ENCODE results near the gene SLC22A31.

The SLC22A31 gene

DNA sequence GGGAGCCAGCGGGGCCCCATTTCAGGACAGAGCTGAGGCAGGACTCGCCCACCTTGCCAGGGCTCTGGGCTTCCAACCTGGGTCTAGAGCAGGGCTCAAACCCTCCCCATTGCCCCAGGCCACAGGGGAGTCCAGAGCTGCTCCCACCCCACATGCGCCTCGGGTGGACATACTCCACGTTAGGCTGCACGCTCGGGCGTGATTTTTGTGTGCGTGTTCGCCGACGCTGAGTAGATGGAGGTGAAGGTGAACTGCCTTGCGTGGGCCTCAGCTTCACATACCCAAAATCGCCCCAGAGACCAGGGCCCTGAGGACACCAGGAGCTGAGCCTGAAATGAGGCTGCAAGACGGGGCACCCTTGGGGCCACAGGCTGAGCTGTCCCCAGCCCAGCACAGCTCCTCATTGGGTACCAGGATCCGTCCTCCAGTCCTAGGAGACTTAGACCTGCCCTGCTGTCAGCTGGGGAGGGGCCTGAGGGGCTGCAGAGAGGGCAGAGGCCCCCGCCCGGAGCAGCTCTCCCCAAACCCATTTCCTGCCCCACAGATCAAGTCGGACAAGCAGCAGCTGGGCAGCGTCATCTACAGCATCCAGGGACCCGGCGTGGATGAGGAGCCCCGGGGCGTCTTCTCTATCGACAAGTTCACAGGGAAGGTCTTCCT, 20.6 kb downstream of the SLC22A31 start:
- DNase-seq (ENCODE audit: low read depth in 3 of 3, low spot score in 1 of 3) = no peak

DNA sequence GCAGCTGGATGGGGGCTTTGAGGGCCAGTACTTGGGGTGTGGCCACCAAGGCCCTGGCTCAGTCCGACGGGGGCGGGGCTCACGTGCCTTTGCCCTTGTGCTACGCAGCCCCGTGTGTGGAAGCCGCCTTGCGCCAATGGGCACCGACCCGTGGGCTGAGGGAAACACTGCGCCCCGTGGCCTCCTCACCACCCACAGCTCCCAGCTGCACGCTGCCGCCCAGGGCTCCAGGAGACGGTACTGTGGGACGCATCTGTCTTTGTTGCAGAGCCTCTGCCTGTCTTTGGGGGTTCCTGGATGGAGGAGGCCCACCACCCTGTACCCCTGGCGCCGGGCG, 21.2 kb downstream of the SLC22A31 start:
- DNase-seq (ENCODE audit: low read depth in 3 of 3, low spot score in 1 of 3) = no peak

DNA sequence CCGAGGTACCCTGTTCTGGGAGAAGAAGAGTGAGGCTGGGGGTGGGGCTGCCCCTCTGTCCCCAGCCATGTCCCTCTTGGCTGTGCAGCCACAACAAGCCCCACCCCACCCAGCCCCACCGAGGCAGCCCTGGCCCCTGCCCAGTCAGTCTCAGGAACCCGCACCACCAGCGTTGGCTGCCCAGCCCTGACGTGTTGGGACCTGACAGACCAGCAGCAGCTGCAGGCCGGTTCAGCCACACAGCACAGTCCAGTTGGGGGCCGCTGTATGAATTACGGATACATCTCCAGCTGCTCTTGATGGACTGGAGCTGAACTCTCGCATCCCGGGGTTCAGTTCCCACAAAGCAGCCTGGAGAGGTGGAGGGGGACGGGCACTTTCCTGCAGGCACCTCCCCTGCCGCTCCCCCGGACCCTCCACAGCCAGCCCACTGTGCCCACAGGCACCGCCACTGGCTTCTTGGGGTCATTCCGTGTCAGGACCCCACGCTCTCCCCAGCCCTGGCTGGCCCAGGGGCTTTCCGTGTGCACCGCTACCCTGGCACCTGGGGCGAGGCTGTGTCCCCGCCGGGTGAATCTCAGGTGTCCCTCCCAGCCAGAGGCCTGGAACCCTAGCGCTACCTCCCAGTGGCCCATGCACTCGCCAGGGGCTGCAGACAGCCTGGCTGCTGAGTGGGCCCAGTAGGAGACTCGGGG, 21.7 kb downstream of the SLC22A31 start:
- DNase-seq (ENCODE audit: low read depth in 3 of 3, low spot score in 1 of 3) = no peak

DNA sequence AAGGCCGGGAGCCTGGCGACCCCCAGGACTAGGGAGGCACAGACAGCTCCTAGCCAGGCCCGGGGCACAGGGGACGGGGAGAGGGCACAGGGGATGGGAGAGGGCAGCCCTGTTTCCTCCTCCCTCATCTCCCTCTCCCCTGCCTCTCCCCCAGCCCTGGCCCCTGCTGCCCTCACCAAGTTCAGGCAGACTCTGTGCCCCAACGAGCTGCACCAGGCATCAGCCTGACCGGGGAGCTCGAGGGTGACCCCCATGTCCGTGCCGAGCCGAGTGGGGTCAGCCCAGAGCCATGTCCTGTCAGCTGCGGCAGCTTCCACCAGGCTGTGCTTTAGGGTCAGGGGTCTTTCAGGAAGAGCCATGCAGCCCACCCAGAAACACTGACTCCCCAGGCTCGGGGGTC, 22.8 kb downstream of the SLC22A31 start:
- no peak for DNase-seq (ENCODE audit: low read depth in 3 of 3, low spot score in 1 of 3)

DNA sequence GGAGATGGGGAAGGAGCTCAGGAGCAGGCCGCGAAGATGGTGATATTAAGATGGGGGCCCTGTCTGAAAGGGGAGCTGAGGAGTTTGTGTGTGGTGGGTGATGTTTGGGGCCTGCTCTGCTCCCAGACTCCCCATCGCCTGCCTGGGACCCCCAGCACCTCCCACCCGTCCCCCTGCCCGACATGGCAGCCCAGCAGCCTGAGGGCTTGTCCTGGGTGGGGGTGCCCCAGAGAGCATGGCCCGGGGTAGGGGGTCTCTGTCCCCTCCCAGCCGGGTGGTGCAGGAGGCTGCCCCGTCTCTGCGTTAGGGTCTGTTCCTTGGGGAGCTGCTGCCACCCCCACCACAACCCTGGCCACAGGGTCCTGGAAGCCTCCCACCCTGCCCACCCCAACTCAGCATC, 23.6 kb downstream of the SLC22A31 start:
- no peak for DNase-seq (ENCODE audit: low read depth in 3 of 3, low spot score in 1 of 3)

DNA sequence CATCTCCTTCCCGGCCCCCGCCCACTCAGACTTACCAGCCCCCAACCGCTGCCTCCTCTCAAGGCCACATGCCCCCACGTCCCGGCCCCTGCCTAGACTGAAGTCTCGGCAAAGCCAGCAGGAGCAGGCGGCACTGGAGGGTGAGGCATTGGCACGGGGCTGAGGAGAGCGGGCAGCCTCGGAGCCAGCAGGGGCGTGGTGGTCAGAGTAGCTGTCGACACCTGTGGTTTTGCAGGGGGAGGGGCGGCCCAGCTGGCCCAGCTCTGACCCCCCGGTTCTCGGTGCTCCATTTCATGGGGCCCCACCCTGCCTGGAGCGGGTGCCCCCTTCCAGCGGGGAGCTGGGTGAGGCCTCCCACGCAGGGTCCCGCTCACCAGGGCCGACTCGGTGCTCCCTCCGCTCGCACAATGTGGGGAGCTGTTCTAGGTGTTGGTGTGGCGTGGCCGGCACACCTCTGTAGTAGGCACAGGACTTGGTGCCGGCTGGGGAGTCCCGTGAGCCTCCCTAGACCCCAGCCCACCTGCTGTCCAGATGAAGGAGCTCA, 24.1 kb downstream of the SLC22A31 start:
- DNase-seq (ENCODE audit: low read depth in 3 of 3, low spot score in 1 of 3) = no peak

DNA sequence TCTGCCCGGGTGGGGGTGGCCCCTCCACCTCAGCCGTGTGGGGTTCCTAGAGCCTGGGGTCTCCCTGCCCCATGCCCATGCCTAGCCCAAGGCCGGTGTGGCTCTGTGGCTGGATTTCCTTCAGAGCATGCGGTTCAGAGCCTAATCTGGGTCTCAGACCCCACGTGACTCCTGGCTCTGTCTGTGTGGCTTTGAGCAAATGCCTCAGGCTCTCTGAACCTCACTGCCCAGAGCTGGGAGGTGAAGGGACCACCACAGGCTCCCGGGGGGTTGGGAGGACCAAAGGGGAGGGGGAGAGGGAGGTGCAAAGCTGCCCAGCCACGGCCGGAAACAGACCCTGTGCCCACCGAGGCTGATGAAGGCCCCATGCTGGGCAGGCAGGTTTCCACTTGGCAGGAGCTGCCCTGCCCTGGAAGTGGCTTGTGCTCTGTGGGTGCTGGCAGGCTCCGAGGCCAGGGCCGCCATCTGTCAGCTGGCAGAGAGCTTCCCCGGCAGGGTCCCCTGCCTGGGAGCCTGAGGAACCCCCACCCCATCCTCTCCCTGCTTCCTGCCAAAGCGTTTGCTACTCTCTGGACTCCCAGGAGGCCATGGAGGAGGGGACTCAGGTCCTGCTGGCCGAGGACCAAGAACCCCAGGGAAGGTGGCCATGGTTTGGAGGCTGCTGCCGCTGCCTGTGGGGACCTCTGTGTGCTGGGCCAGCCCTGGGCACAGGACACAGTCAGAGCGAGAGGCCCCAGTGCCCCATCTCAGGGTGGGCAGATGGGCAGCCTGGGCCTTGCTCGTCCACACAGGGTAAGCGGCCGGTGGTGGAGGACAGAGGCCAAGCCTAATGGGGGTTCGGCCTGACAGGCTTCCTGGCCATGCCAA, 24.8 kb downstream of the SLC22A31 start:
- DNase-seq (ENCODE audit: low read depth in 3 of 3, low spot score in 1 of 3) = no peak

DNA sequence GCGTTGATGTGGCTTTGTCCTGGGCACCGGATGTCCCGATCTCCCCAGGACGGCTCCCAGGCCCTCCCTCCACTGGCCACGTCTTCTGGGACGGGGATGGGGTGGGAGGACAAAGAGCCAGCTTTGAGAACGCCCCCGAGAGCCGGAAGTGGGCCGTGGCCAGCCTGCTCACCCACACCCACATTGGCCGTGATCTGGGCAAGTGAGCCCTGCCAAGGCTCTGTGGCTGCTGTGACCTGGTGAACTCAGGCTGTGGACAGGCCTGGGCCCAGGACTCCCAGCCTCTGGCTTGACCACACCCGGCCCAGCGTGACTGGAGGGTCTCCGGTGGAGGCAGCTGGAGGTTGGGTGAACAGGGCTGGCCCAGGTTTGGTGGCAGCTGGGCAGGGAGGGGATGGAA, 25.5 kb downstream of the SLC22A31 start:
- DNase-seq (ENCODE audit: low read depth in 3 of 3, low spot score in 1 of 3) = no peak

DNA sequence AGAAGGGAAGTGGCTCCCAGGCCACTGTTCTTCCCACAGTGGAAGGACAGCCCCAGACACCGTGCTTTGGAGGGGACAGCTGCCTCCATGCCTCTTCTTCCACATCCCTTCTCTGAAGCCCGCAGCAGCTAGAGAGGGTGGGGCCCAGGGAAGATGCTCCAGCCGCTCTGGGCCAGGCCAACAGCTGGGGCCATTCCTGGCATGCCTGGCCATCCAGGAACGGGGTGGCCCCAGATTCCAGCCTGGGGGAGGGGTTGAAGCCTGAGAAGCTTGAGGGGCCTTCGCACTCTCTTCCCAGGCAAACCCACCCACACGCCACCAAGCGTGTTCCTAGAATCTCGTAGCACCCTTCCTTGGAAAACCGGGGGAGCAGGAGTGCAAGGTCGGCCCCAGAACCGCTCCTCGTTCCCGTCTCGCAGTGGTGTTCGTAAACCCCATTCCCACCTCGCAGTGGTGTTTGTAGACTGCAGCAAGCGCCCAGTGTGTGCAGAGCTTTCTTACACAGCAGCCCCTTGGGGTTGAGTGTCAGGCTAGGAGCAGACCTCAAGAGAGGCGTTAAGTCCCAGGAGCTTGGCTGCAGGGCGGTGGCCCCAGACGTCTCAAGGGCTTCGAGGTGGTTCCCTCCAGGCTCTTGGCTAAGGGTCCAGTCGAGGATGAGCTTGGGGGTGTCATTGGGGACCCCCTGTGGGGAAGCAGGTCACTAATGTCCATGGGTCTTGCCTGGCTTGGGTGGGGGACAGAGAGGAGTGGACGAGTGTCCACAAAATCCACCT, 26.1 kb downstream of the SLC22A31 start:
- no peak for DNase-seq (ENCODE audit: low read depth in 3 of 3, low spot score in 1 of 3)

DNA sequence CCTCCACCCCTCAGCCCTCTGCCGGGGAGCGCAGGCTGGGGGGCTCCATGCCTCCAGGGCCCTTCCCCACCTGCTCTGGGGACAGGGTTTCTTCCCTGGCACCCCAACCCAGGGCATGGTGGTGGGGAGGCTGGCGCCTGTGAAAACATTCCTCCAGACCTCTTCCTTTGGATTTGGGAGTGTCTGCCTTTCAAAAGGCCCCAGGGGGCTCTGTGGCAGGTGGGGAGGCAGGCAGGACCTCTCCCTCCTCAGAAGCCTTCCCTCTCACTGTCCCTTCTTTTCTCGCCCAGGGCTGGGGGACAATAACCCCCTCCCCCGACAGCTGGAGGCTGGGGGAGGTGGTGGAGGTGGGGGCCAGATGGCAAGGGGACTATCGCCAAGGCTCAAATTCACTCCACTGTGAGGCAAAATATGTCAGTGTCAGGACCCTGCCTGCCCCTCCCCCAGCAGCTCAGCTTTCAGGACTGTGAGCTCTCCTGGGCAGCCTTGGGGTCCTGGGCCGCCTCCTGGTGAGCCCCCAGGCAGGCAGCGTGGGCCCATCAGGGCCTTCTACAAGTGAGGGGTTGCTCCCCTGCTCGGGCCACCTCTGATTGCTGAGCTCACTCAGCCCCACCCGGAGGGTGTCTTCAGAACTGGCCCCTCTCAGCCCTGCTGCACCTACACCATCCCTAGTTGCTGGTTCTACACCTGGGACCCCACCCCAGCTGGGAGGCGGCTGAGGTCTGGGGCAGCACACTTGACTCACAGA, 27.0 kb downstream of the SLC22A31 start:
- DNase-seq (ENCODE audit: low read depth in 3 of 3, low spot score in 1 of 3) = no peak

DNA sequence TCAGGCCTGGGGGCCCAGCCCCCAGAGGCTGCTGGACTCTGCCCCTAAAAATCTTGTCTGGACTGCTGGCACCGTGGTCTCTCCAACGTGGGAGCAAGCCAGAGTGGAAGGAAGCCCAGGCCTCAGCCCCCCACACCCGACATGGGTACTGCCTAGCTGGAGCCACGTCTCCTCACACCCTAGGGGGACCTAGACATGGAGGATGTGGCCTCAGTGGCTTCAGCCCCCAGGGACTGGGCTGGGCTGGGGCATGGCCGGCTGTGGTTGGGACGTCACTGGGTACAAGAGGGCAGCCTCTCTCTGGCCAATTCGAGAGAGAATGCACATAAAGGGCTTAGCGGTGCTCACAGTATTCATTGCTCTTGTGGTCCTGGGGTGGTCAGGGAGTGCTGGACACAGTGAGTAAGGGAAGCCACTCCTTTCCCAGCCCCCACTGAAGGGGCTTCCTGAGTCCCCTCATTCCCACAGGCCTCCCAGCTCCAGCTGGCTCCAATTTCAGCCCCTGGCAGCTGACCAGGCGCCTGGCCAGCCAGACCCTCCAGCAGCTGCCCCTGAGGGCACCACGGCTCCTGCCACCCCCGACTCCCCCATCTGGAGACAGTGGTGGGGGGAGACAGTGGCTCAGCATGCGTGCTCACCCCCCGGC, 27.7 kb downstream of the SLC22A31 start:
- DNase-seq (ENCODE audit: low read depth in 3 of 3, low spot score in 1 of 3) = no peak

DNA sequence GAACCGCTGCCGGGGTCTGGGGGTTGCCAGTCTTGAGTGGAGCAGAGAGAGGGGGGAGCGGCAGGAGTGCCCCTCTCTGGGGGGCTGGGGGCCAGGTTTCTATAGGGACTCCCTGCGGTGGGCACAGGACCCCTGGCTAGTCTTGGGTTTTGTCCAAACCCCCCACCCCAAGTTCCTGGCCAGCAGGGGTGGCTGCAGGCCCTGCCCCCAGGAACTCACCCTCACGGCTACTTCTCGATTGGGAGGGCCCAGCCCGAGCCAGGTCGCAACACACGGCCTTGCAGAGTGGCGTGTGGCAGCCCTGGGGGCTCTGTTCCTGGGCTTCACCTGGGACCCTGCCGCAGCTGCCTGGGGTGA, 28.2 kb downstream of the SLC22A31 start:
- DNase-seq (ENCODE audit: low read depth in 3 of 3, low spot score in 1 of 3) = no peak

DNA sequence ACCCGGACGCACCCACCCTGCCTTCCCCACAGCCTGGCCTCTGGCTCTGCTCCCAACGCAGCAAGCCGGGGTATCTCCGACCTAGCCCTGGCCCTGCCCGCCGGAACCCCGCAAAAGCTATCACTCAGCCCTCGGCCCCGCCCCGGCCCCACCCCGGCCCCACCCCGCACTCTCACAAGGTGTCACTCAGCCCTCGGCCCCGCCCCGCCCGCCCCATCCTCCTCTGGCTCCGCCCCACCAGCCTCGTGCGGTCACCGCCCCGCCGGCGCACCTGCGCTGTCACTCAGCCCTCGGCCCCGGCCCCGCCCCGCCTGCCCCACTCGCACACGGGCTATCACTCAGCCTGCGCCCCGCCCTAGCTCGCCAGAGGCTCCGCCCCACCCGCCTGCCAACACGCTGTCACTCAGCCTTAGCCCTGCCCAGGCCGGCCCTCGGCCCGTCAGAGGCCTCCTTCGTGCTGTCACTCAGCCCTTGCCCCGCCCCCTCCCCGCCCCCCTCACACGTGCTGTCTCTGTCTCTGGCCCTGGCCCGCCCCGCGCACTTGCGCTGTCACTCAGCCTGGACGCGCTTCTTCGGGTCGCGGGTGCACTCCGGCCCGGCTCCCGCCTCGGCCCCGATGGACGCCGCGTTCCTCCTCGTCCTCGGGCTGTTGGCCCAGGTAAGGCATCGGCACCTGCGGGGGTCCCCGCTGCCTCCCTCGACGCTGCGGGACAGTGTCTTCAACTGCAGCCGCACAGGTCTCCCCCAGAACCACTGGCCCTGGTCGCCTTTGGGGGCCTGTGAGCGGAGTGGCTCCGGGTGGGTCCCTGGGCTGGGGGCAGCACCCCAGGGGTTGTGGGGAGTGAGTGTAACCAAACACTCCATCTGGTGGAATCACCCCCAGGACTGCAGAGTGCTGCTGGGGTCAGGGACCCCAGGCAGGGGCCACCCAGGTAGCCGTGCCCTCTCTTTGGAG, 28.8 kb downstream of the SLC22A31 start, which contains the start of gene CDH15:
Gene CDH15, plus strand, starts transcription at position 533 of the 955 bp plus-strand sequence. Its CDS starts 84 bp downstream, at position 617.
- peak; percentile 87 to 92 (median 89) for DNase-seq (ENCODE audit: low read depth in 3 of 3, low spot score in 1 of 3)

DNA sequence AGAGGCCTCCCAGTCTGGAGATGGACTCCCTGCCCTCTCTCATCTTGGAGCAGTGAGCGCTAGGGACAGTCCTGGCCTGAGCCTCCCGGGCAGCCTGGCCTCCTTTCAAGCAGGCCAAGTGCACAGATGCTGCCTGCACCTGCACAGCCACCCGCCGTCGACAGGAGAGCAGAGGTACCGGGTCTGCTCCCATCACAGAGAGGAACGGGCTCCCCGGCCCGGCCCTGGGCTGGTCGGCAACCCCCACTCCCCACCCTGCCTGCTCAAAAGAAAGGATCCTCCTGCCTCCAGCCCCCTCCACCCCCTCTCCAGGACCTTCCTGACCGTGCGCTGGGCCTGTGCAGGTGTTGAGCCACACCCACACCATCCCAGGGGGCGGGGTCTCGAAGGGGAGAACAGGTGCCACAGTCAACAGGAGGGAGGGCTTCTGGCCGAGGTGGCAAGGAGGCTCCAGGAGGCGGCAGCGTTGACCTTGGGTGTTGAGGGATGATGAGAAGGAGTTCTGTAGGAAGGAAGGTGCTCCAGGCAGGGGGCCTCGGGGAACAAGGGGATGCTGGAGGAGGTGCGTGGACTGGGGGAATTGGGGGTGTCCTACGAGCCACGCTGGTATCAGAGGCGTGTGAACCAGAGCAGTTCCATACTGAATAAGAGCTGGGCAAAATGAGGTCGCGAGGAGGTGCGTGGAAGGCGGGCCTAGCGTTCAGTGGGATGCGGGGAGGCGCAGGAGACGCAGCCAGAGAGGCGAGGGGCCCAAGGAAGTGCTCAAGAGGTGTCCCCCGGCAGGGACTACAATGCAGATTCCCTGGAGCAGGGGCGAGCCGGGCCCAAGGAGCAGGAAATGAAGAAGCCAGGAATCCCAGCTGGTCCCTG, 29.8 kb downstream of the SLC22A31 start:
- DNase-seq (ENCODE audit: low read depth in 3 of 3, low spot score in 1 of 3) = no peak

DNA sequence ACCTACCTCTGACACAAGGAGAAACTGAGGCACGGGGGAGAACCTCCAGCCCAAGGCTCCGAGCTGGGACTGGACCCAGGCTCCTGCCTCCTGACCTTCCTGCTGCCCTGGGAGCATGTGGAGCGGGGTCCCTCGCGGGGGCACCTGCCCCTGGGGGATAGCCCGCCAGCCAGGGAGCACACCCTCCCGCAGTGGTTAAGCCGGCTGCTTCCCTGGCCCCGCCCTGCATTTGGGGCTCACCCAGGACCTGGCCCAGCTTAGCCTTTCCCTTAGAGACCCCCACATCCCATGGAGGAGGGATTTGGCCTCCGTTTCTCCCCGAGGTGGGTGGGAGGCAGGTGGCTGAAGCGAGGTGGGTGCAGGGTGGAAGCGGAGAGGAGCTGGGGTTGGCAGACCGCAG, 30.6 kb downstream of the SLC22A31 start:
- DNase-seq (ENCODE audit: low read depth in 3 of 3, low spot score in 1 of 3) = no peak

DNA sequence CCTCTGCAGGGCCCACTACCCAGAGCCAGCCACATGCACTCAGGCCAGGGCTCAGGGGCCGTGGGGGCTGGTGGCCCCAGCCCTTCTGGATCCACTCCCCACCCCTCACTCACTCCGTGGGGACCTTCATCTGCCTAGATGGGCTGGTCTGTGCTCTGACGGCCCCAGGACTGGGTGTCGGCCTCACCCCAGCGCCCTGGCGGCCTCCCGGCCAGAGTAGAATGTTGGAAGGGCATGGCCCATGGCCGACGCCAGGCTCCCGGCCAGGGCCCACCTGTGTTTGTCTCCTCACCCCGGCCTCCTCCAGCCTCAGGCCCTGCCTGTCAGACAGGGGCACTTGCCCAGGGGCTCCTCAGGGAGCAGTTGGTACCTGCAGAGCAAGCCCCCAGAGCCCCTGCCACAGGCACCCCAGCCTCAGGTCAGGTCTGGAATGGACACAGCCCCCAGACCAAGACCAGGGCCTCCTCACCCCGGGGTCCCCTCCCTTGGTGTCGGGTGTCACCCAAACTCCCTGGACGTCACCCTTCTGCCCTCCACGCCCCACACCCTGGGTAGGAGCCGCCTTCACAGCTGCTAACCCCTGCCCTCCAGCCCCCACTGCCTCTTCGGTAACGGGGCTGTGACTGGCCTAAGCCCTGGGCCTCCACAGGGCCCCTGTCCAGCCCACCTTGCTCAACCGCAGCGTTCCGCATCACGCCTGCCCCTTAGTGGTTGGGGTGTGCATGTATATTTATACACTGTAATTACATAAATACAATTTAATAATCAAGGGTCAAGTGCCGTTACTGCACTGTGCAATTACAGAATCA, 31.8 kb downstream of the SLC22A31 start:
- no peak for DNase-seq (ENCODE audit: low read depth in 3 of 3, low spot score in 1 of 3)

DNA sequence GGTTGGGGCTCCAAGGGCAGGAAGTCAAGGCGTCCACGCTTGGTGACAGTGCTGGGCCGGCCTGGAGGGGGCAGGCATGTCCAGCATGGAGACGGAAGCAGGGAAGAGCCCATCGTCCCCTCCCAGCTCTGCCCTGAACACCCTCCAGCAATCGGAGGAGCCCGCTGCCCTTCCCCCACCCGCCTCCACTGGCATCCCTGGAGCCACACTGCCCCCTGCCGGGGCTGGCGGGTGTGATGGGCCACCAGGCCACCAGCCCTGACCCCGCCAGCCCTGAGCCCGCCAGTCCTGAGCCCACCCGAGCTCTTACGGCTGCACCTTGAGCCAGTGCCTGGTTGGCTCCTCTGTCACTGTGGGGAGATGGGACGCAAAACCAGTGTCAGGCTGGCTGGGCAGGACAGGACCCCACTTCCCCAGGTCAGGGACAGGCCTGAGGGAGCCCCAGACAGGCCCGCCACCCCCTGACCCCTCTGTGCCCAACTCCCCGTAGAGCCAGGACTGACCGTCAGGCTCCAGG, 32.9 kb downstream of the SLC22A31 start:
- peak; percentile 64 to 90 (median 75) for DNase-seq (ENCODE audit: low read depth in 3 of 3, low spot score in 1 of 3)
